HEK293T (cell line): ENCODE data around the gene TWNK.
"Not testable (repeated sequence)": the region's sequence is repeated elsewhere in the genome, so short reads cannot be mapped to it uniquely, and the experiment has no call there.

Experiments used
- CTCF ChIA-PET: fragments of 350-600 bp; formaldehyde crosslinking; extraction: SDS; loops from one replicate; lab custom pipeline; 2021; ENCODE audit warnings: antibody characterized with exemption, inconsistent platforms; lab: Yijun Ruan, JAX
- POLR2A ChIA-PET: fragments of 350-600 bp; formaldehyde crosslinking; extraction: SDS; loops from one replicate; lab custom pipeline; 2020; ENCODE audit warnings: antibody characterized with exemption, inconsistent platforms; lab: Yijun Ruan, JAX
- DNase-seq: peaks from one replicate; pipeline ENCODE4 v3.0.0; 2012; ENCODE audit warnings: mixed read lengths; ENCODE audit errors: extremely low spot score
- ARNT ChIP-seq: fragments of 450-650 bp; IDR thresholded peaks from 2 replicates; pipeline ENCODE4 v1.6.1; 2017; ENCODE audit warnings: mild to moderate bottlenecking
- BHLHE40 ChIP-seq: fragments of 450-650 bp; IDR thresholded peaks from 2 replicates; pipeline ENCODE4 v1.6.1; 2016; ENCODE audit warnings: mild to moderate bottlenecking, moderate library complexity, borderline replicate concordance
- CTBP1 ChIP-seq: fragments of 450-650 bp; IDR thresholded peaks from 2 replicates; pipeline ENCODE4 v1.6.1; 2016; ENCODE audit warnings: borderline replicate concordance
- ELF4 ChIP-seq: fragments of 450-650 bp; IDR thresholded peaks from 2 replicates; pipeline ENCODE4 v1.6.1; 2017; ENCODE audit warnings: antibody characterized with exemption
- FOXA1 ChIP-seq: fragments of 450-650 bp; IDR thresholded peaks from 2 replicates; pipeline ENCODE4 v1.6.1; 2016; ENCODE audit warnings: mild to moderate bottlenecking
- FOXK2 ChIP-seq: fragments of 450-650 bp; IDR thresholded peaks from 2 replicates; pipeline ENCODE4 v1.6.1; 2016; ENCODE audit warnings: mild to moderate bottlenecking
- FOXM1 ChIP-seq: fragments of 450-650 bp; IDR thresholded peaks from 2 replicates; pipeline ENCODE4 v1.6.1; 2017; ENCODE audit warnings: mild to moderate bottlenecking, borderline replicate concordance
- HDGF ChIP-seq: fragments of 450-650 bp; IDR thresholded peaks from 2 replicates; pipeline ENCODE4 v1.6.1; 2017; ENCODE audit warnings: antibody characterized with exemption, borderline replicate concordance
- L3MBTL2 ChIP-seq: fragments of 450-650 bp; conservative IDR thresholded peaks from 2 replicates; pipeline ENCODE4 v1.6.1; 2016; ENCODE audit warnings: mild to moderate bottlenecking
- LEF1 ChIP-seq: fragments of 450-650 bp; IDR thresholded peaks from 2 replicates; pipeline ENCODE4 v1.6.1; 2017; ENCODE audit warnings: mild to moderate bottlenecking, borderline replicate concordance
- NFRKB ChIP-seq: fragments of 450-650 bp; IDR thresholded peaks from 2 replicates; pipeline ENCODE4 v1.6.1; 2016; ENCODE audit warnings: mild to moderate bottlenecking, moderate library complexity
- SP1 ChIP-seq: fragments of 450-650 bp; IDR thresholded peaks from 2 replicates; pipeline ENCODE4 v1.6.1; 2017
- SUZ12 ChIP-seq: fragments of 450-650 bp; IDR thresholded peaks from 2 replicates; pipeline ENCODE4 v1.6.1; 2016; ENCODE audit warnings: mild to moderate bottlenecking
- TARDBP ChIP-seq: fragments of 450-650 bp; IDR thresholded peaks from 2 replicates; pipeline ENCODE4 v1.6.1; 2016
- ZNF384 ChIP-seq: fragments of 450-650 bp; IDR thresholded peaks from 2 replicates; pipeline ENCODE4 v1.6.1; 2016
- TF ChIP-seq, protein P1 (sequence below): fragments of 450-650 bp; IDR thresholded peaks from 2 replicates; pipeline ENCODE4 v1.6.1; 2016

The TWNK gene

DNA sequence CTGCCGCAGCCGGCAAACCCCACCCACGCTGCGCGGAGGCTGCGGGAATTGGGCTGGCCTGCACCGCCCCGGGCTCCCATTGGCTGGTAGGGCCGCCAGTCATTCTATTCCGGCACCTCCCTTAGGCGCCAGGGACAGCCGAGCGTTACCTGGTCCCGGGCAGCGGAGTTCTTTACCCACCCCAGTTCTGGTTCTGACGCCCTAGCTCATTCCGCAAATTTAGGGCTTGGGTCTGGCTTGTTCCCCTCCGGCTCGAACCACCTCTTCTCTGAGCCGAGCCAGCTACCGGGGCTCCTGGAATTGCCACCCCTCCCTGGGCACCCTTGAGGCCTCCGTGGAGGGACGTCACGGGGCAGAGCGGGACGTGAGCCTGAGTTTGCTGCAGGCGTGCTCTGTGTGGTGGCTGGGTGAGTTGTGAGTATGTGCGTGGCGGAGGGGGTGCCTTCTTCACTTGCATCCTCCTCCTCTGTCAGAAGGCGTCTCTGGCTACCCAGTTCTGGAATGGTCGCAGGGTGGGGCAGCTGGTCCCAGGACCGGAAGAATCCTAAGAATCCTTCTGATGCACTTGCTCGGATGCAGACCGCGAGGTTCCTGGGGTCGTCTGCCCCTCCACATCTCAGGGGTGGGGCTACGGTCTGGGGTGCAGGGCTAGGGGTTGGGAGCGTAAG lies 43.9 kb downstream of the TWNK start, which contains the start of the genes PDZD7 and SFXN3:
PDZD7 (minus strand) TSS at position 2 of the 668 bp plus-strand sequence. CDS start 910 bp downstream, outside the sequence.
SFXN3 (plus strand) TSS at position 107 of the 668 bp plus-strand sequence. CDS start 3,461 bp downstream, outside the sequence.
- TF ChIP-seq FOXA1: no peak
- TF ChIP-seq, protein P1, sequence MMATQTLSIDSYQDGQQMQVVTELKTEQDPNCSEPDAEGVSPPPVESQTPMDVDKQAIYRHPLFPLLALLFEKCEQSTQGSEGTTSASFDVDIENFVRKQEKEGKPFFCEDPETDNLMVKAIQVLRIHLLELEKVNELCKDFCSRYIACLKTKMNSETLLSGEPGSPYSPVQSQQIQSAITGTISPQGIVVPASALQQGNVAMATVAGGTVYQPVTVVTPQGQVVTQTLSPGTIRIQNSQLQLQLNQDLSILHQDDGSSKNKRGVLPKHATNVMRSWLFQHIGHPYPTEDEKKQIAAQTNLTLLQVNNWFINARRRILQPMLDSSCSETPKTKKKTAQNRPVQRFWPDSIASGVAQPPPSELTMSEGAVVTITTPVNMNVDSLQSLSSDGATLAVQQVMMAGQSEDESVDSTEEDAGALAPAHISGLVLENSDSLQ: peak; percentile 100
- peak; percentile 100 for DNase-seq
- POLR2A ChIA-PET: interaction anchor here (0.8 to 3.9 kb wide), 7 partner anchors 8 to 111 kb away, joined by 3 to 30 read pairs (median 9); partner anchors contain the start of gene KAZALD1
- CTCF ChIA-PET: interaction anchor here (0.7 to 6.8 kb wide), 8 partner anchors 10 to 64 kb away, joined by 3 to 35 read pairs (median 4); no protein-coding TSS in a partner anchor

DNA sequence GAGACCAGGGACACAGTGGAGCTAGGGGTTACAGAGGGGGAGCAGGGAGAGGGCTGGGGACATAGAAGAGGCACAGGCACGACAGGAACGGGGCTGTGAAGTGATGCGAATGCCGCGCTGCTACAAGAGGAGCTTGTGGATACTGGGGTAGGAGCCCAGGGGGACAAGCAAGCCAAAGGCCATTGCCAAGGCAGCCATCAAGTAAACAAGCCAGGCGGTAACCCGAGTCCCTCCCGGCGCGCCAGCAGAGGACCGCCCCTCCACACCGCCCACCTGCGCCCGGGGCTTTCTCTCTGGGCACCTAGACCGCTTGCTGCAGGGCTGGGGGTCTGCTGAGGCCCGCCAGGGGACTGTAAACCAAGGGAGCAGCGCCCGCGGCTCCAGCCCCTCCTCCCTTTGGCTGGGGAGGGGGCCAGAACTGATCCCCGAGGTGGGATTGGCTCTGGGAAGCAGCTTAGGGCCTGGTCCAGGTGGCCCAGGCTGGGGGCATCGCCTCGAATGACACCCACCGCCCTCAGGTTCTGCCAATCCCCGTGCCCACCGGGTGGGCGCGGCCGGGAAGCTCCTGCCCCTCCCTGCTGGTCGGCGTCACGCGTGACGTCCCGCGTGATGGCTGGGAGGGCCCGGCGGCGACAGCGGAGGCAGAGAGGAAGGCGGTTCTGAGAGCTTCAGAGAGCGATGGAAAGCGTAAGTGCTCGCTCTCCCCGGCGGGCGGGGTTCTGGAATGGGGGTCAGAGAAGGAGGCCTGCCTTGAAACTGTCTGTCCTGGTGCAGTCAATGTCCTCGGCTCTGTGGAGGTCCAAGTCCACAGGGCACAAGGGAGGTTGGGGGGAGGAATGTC lies 44.7 kb downstream of the TWNK start:
- DNase-seq: no peak
- ChIA-PET POLR2A (interaction anchor here (0.8 to 3.9 kb wide), 4 partner anchors 8 to 30 kb away, joined by 3 to 30 read pairs (median 13); partner anchors contain the start of gene KAZALD1), CTCF (interaction anchor here (0.8 to 6.8 kb wide), 6 partner anchors 9 to 34 kb away, joined by 3 to 35 read pairs (median 8); no protein-coding TSS in a partner anchor)
- TF ChIP-seq, protein P1: no peak
- TF ChIP-seq ARNT: no peak
- no peak for TF ChIP-seq BHLHE40
- no peak for TF ChIP-seq NFRKB
- TF ChIP-seq CTBP1: no peak
- TF ChIP-seq FOXA1: no peak
- no peak for TF ChIP-seq L3MBTL2
- no peak for TF ChIP-seq SUZ12
- no peak for TF ChIP-seq FOXK2
- no peak for TF ChIP-seq SP1
- TF ChIP-seq FOXM1: no peak
- no peak for TF ChIP-seq HDGF
- TF ChIP-seq ELF4: no peak
- no peak for TF ChIP-seq LEF1

DNA sequence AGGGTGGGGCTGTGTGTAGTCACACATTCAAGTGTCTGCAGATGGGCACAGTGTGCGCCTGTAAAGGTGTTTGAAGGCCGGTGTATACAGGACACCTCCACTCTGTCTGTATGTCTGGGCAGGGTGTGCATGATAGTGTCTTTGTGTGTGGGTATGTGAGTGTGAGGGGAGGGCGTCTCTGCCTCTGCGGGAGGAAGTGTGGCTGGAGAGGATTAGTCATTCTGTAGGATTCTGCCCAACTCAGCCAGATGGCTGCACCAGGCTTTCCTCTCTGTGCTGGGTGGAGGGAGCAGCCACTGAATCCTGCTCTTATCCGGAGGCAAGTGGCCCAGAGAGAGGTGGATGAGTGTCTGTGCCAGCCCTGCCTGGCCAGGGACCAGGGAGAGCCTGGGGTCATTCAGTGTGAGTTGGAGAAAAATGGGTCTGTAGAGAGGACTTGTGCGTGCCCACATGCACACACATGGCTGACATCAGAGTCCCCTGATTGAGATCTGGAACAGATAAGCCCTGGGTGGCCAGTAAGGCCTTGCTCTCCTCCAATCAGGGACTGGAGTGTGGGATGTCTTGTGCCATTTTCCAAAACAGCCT lies 45.4 kb downstream of the TWNK start:
- no peak for DNase-seq
- TF ChIP-seq FOXA1 (no peak), SP1 (no peak)
- ChIA-PET CTCF (interaction anchor here (1.0 to 6.8 kb wide), 3 partner anchors 9 to 18 kb away, joined by 5 to 35 read pairs (median 12); no protein-coding TSS in a partner anchor), POLR2A (interaction anchor here (3.9 kb wide), 1 partner anchor 10 kb away, joined by 30 read pairs; no protein-coding TSS in a partner anchor)

DNA sequence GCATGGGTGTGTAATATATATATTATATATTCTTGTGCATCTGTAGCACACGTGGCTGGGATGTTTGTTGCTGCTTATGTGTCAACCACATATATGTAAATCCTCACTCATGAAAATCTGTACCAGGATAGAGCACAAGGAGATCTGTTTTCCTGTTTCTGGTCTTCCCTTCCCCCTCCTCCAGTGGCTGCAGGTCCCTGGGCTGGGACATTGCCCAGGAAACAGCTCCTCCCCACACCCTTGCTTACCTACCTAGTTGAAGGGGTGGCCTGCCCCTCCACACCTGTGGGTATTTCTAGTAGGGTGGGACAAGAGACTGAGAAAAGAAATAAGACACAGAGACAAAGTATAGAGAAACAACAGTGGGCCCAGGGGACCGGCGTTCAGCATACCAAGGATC lies 45.9 kb downstream of the TWNK start:
- no peak for DNase-seq
- POLR2A ChIA-PET: no interaction called here
- CTCF ChIA-PET: interaction anchor here (6.8 kb wide), 1 partner anchor 15 kb away, joined by 35 read pairs; no protein-coding TSS in a partner anchor
- TF ChIP-seq TARDBP (no peak), SUZ12 (no peak), ZNF384 (no peak), CTBP1 (no peak), ELF4 (no peak), SP1 (no peak), FOXK2 (no peak), ARNT (no peak), FOXM1 (no peak), BHLHE40 (no peak), LEF1 (no peak), NFRKB (no peak), FOXA1 (no peak), L3MBTL2 (no peak), HDGF (no peak)
- TF ChIP-seq, protein P1: no peak

DNA sequence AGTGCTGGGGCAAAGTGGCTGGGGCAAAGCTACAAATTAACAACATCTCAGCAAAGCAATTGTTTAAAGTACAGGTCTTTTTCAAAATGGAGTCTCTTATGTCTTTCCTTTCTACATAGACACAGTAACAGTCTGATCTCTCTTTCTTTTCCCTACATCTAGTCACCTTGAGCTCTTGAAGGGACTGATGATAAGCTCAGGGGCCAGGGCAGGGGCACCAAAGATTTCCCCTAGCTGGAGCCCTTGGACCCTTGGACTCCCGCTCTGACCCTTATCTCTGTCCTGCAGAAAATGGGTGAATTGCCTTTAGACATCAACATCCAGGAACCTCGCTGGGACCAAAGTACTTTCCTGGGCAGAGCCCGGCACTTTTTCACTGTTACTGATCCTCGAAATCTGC lies 47.1 kb downstream of the TWNK start:
- not testable (repeated sequence) for DNase-seq
- POLR2A ChIA-PET: interaction anchor here (1.3 kb wide), 1 partner anchor 8 kb away, joined by 4 read pairs; no protein-coding TSS in a partner anchor
- CTCF ChIA-PET: interaction anchor here (0.9 kb wide), 1 partner anchor 33 kb away, joined by 3 read pairs; no protein-coding TSS in a partner anchor
